Kidney (tissue), 14 donors: ENCODE results near the gene RNF13. TPM values are rescaled to one million over a fixed set of nuclear protein-coding genes. Genes with fewer than 3 reads are reported as not detected.

Experiments used
- DNase-seq, 5 donors: peaks; one replicate each; pipeline ENCODE4 v3.0.0-alpha.2; 2013 to 2020
- FAIRE-seq: peaks from 2 replicates; lab custom pipeline; 2012; peaks lifted over from hg19 to GRCh38; lab: Jason Lieb, UNC
- H3K27ac ChIP-seq, 2 donors: one replicate each; pipeline ENCODE4 v1.7.0; 2013; ENCODE audit warnings: low read depth in 2 of 2, low read length in 2 of 2, inconsistent platforms in 1 of 2
- H3K27me3 ChIP-seq: one replicate; pipeline ENCODE4 v1.7.1; 2013; ENCODE audit warnings: low read length, inconsistent platforms; ENCODE audit not compliant: control insufficient read depth, insufficient read depth
- H3K36me3 ChIP-seq, 3 donors: one replicate each; pipeline versions ENCODE4 v1.7.0 to v1.7.1; 2013; ENCODE audit warnings: low read length in 3 of 3, control low read depth in 1 of 3, inconsistent platforms in 1 of 3; ENCODE audit not compliant: insufficient read depth in 3 of 3, control insufficient read depth in 2 of 3
- H3K4me1 ChIP-seq, 3 donors: one replicate each; pipeline versions ENCODE4 v1.7.0 to v1.7.1; 2013; ENCODE audit warnings: low read length in 3 of 3, inconsistent platforms in 1 of 3, low read depth in 1 of 3; ENCODE audit not compliant: control insufficient read depth in 2 of 3, insufficient read depth in 2 of 3
- H3K4me3 ChIP-seq, 3 donors: one replicate each; pipeline versions ENCODE4 v1.7.0 to v1.8.1; 2013; ENCODE audit warnings: low read length in 3 of 3, control low read depth in 1 of 3, inconsistent platforms in 1 of 3
- H3K9ac ChIP-seq, 3 donors: one replicate each; pipeline versions ENCODE4 v1.7.0 to v1.7.1; 2013; ENCODE audit warnings: low read length in 3 of 3, control low read depth in 1 of 3, inconsistent platforms in 1 of 3
- H3K9me3 ChIP-seq, 3 donors: one replicate each; pipeline versions ENCODE4 v1.7.0 to v1.7.1; 2013; ENCODE audit warnings: low read length in 3 of 3, control low read depth in 1 of 3, inconsistent platforms in 1 of 3; ENCODE audit not compliant: control insufficient read depth in 2 of 3, insufficient read depth in 1 of 3
- intact Hi-C: fragments of 100-400 bp; cut with DNase I; formaldehyde crosslinking; loops from one replicate; pipeline ENCODE4 v1.11.1; 2022
- polyA plus RNA-seq: library from polyadenylated mRNA; stranded (reverse); fragments of 350-450 nt; fragmentation: Illumina TruSeq; extraction: RNeasy Lipid Tissue Mini Kit (QIAGEN cat#74804); gene quantifications from one replicate; pipeline ENCODE4 v1.2.3, GENCODE V29; 2014; ENCODE audit warnings: low read depth, low replicate concordance; ENCODE audit not compliant: insufficient read depth
- total RNA-seq: library from RNA; stranded (reverse); fragmentation: NEBNext Ultra II Directional; extraction: Animal tissue kit (Norgen Biotek cat#: 25700); gene quantifications from one replicate; pipeline ENCODE4 v1.2.1, GENCODE V29; 2021
- TF ChIP-seq, protein P1 (sequence below): IDR thresholded peaks from 3 replicates; pipeline ENCODE4 v1.5.1; 2012; ENCODE audit warnings: mild to moderate bottlenecking, moderate library complexity, borderline replicate concordance; ENCODE audit not compliant: insufficient read depth; ENCODE audit errors: extremely low read depth
- donor health status: control.
- donor health status: control.
- donor health status: control.
- donor health status: control.
- donor health status: control.
- donor health status: DM: yes; HTN: yes; CAD: no.
- donor health status: Normal renal cell carcinoma (clear cell type).

Gene RNF13
- total and polyA plus RNA-seq, 2 donors from 2014 or later = 54.1 to 87.1 TPM

DNA sequence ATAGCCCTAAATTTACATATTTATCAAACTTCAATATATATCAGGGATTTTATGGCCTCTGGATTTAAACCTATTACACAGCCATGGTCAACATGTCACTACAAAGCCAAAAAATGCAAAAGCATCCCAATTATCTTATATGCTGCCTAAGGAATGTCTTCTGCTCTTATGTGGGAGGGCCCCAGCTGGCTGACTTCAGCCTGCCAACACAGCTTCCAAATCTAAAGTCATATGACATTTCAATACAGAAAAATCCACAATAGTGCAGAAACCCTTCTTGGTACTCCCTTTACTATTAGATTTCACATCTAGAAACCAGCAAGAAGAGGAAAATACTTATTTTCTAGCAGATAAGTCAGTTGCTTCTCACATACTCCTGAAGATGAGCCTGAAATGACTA lies 151.3 kb downstream of the RNF13 start:
- Histone ChIP-seq H3K9ac (no peak overlapping the region), H3K27ac (no peak overlapping the region), H3K4me3 (no peak overlapping the region), H3K27me3 (no peaks in the 10 kb centered on the region), H3K36me3 (peaks cover 0 to 12% (median 2%) of the 10 kb centered on the region in 3 donors), H3K4me1 (peaks cover 0 to 23% (median 7%) of the 10 kb centered on the region in 3 donors), H3K9me3 (no peaks in the 10 kb centered on the region)
- TF ChIP-seq, protein P1, sequence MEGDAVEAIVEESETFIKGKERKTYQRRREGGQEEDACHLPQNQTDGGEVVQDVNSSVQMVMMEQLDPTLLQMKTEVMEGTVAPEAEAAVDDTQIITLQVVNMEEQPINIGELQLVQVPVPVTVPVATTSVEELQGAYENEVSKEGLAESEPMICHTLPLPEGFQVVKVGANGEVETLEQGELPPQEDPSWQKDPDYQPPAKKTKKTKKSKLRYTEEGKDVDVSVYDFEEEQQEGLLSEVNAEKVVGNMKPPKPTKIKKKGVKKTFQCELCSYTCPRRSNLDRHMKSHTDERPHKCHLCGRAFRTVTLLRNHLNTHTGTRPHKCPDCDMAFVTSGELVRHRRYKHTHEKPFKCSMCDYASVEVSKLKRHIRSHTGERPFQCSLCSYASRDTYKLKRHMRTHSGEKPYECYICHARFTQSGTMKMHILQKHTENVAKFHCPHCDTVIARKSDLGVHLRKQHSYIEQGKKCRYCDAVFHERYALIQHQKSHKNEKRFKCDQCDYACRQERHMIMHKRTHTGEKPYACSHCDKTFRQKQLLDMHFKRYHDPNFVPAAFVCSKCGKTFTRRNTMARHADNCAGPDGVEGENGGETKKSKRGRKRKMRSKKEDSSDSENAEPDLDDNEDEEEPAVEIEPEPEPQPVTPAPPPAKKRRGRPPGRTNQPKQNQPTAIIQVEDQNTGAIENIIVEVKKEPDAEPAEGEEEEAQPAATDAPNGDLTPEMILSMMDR = no peak
- FAIRE-seq = no peak
- intact Hi-C loops = no loop called here
- DNase-seq = peak in 2 of 5 donors; percentile 13 to 22

DNA sequence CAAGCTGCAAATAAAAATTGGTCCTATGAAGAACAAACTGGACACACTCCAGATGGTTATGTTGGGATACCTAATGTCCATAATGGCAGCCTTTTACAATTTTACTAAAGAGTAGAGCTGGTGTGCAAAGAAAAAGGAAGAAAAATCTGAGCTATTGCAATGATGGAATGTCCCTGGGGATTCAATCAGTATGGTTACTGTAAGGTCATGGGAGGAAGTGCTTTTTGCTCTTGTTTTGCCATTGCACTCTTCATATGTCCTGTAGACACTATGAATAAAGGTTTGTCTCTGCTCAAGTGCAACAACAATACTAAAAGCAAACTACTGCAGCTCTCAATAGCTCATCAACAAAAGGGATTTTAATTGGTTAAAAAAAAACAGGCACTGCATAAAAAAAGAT lies 152.3 kb downstream of the RNF13 start:
- Histone ChIP-seq H3K27ac (no peak overlapping the region), H3K4me1 (peaks cover 0 to 23% (median 11%) of the 10 kb centered on the region in 3 donors)
- intact Hi-C loops = no loop called here

DNA sequence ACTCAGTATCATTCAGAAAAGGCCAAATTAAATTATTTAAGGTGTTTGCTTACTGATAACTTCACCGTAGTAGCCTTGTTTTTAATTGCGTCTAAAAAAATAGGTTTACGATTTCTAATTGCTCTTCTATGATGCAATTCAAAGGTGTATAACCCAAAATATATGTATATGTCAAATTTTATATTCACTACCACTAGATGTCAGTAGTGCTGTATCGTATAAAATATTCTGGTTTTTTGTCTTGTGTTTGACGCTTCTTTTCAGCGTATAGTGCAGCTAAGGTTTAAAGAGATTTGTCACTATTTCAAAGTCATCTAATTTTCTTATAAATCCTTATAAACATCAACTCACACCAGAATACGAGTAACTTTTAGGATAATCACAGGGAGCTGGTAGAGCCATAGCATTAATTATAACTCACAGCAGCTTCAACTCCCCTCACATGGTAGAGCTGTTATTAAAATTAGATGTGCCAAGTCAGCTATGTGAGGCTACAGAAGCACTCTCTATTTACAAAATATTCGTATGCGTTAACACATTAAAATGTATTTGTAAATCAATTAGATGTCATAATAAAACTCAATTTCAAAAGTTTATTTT lies 154.2 kb downstream of the RNF13 start:
- H3K9ac ChIP-seq = no peak overlapping the region
- TF ChIP-seq, protein P1 = peak; percentile 55
- H3K4me1 ChIP-seq = peaks cover 0 to 23% (median 11%) of the 10 kb centered on the region in 3 donors
- no peak overlapping the region for H3K27ac ChIP-seq
- no peaks in the 10 kb centered on the region for H3K9me3 ChIP-seq
- peak overlapping the region in 1 of 3 donors; percentile 22 for H3K4me3 ChIP-seq
- intact Hi-C loops = no loop called here
- H3K36me3 ChIP-seq = peaks cover 0 to 12% (median 2%) of the 10 kb centered on the region in 3 donors
- FAIRE-seq (peak; percentile 95), DNase-seq (peak in 2 of 5 donors; percentile 72 to 87)
- H3K27me3 ChIP-seq = no peaks in the 10 kb centered on the region

More for the DNA sequence above, 152.3 kb downstream of the RNF13 start:
- FAIRE-seq (no peak), DNase-seq (no peak)
- Histone ChIP-seq H3K27me3 (no peaks in the 10 kb centered on the region), H3K9ac (no peak overlapping the region), H3K4me3 (no peak overlapping the region), H3K9me3 (no peaks in the 10 kb centered on the region), H3K36me3 (peaks cover 0 to 12% (median 2%) of the 10 kb centered on the region in 3 donors)
- TF ChIP-seq, protein P1 = no peak
